Testis (tissue), 2 donors: ENCODE data around the gene SIPA1L3.

Experiments
- POLR2A ChIP-seq: fragments of 450-650 bp; IDR thresholded peaks from one replicate; pipeline ENCODE4 v1.6.1; 2017; ENCODE audit warnings: antibody characterized with exemption, mild to moderate bottlenecking, moderate library complexity
- TF ChIP-seq, protein P1 (sequence below), 3 experiments: fragments of 450-650 bp in 2 of 3; fragments of 200-600 bp in 1 of 3; sonication (generic) in 1 of 3; IDR thresholded peaks; one replicate each; pipeline ENCODE4 v1.5.1; 2016 to 2019; ENCODE audit warnings: antibody characterized with exemption in 3 of 3, mild to moderate bottlenecking in 2 of 3, moderate library complexity in 1 of 3

- TF ChIP-seq POLR2A: no peak
- TF ChIP-seq, protein P1, sequence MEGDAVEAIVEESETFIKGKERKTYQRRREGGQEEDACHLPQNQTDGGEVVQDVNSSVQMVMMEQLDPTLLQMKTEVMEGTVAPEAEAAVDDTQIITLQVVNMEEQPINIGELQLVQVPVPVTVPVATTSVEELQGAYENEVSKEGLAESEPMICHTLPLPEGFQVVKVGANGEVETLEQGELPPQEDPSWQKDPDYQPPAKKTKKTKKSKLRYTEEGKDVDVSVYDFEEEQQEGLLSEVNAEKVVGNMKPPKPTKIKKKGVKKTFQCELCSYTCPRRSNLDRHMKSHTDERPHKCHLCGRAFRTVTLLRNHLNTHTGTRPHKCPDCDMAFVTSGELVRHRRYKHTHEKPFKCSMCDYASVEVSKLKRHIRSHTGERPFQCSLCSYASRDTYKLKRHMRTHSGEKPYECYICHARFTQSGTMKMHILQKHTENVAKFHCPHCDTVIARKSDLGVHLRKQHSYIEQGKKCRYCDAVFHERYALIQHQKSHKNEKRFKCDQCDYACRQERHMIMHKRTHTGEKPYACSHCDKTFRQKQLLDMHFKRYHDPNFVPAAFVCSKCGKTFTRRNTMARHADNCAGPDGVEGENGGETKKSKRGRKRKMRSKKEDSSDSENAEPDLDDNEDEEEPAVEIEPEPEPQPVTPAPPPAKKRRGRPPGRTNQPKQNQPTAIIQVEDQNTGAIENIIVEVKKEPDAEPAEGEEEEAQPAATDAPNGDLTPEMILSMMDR (IDR thresholded peaks at IDR 0.05): no peak
Measured at GRCh38 chr19:37951816-37952210, 44.8 kb downstream of the SIPA1L3 start.
